NCI-H526 (cell line): Measurements from ENCODE around the gene KMT2E.
"Not testable (repeated sequence)": the region's sequence is repeated elsewhere in the genome, so short reads cannot be mapped to it uniquely, and the experiment has no call there.

Source experiments
- DNase-seq, 2 experiments: peaks; one replicate each; lab custom pipeline; 2025; lab: John Stamatoyannopoulos, UW

Gene KMT2E

GRCh38 chr7:105013816-105014692, at the start of gene KMT2E:
Gene KMT2E (plus strand): TSS chr7:105014205. CDS start chr7:105040953, 26,748 bp downstream.
- peak; percentile 84 to 97 for DNase-seq

- DNase-seq: no peak
Observed at GRCh38 chr7:104964626-104965236, 49.3 kb upstream of the KMT2E start.

GRCh38 chr7:104966022-104966421, 48.0 kb upstream of the KMT2E start:
- DNase-seq: no peak

GRCh38 chr7:104967088-104967487, 46.9 kb upstream of the KMT2E start:
- DNase-seq: no peak

GRCh38 chr7:104967595-104967994, 46.4 kb upstream of the KMT2E start:
- DNase-seq: no peak

- DNase-seq: no peak
Observed at GRCh38 chr7:104968648-104969047, 45.4 kb upstream of the KMT2E start.

- DNase-seq: no peak
Observed at GRCh38 chr7:104969183-104969582, 44.8 kb upstream of the KMT2E start.

GRCh38 chr7:104971290-104972071, 42.5 kb upstream of the KMT2E start:
- peak; percentile 95 for DNase-seq

- no peak for DNase-seq
Observed at GRCh38 chr7:104972500-104972899, 41.5 kb upstream of the KMT2E start.

GRCh38 chr7:104973227-104973626, 40.8 kb upstream of the KMT2E start:
- no peak for DNase-seq

GRCh38 chr7:104973909-104974415, 40.0 kb upstream of the KMT2E start:
- no peak for DNase-seq

- not testable (repeated sequence) for DNase-seq
Observed at GRCh38 chr7:104975553-104975952, 38.5 kb upstream of the KMT2E start.

GRCh38 chr7:104976966-104977636, 36.9 kb upstream of the KMT2E start:
- no peak for DNase-seq

- peak in 1 of 2 experiments; percentile 29 for DNase-seq
Observed at GRCh38 chr7:104978460-104978859, 35.5 kb upstream of the KMT2E start.

- DNase-seq: peak in 1 of 2 experiments; percentile 21
Observed at GRCh38 chr7:104979167-104979841, 34.7 kb upstream of the KMT2E start.

- DNase-seq: no peak
Observed at GRCh38 chr7:104980440-104980839, 33.6 kb upstream of the KMT2E start.

GRCh38 chr7:104980841-104981671, 32.9 kb upstream of the KMT2E start:
- DNase-seq: peak; percentile 57 to 86

GRCh38 chr7:104981672-104982037, 32.4 kb upstream of the KMT2E start:
- DNase-seq: no peak

- DNase-seq: no peak
Observed at GRCh38 chr7:104982308-104983075, 31.5 kb upstream of the KMT2E start.
